ENCODE data around the gene WDR53.

Gene WDR53

GRCh38 chr3:196506687-196507086, 61.7 kb downstream of the WDR53 start:
- Histone ChIP-seq H3K27me3 (ENCODE audit: insufficient read depth, poor library complexity, severe bottlenecking) (no peaks in the 10 kb centered on the region), H3K27ac (replicated peaks) (no peak overlapping the region), H3K4me3 (replicated peaks; ENCODE audit: insufficient read depth, low read length) (no peak overlapping the region)
- TF ChIP-seq GABPA (IDR thresholded peaks at IDR 0.05; ENCODE audit: low read depth) = no peak
- TF ChIP-seq CTCF (IDR thresholded peaks at IDR 0.05; ENCODE audit: insufficient read depth, low read length) = no peak
- TF ChIP-seq REST (IDR thresholded peaks at IDR 0.05; ENCODE audit: insufficient replicate concordance, low read depth) = no peak
- no peak for TF ChIP-seq SPI1 (IDR thresholded peaks at IDR 0.05; ENCODE audit: borderline replicate concordance, low read depth)
- TF ChIP-seq POLR2AphosphoS5 (IDR thresholded peaks at IDR 0.05; ENCODE audit: low read depth) = no peak
- no peak for DNase-seq (ENCODE audit: low read depth in 1 of 2, low spot score in 1 of 2)

GRCh38 chr3:196504556-196504955, 63.8 kb downstream of the WDR53 start:
- no peak overlapping the region for H3K4me3 ChIP-seq (replicated peaks; ENCODE audit: insufficient read depth, low read length)
- no peak for TF ChIP-seq POLR2AphosphoS5 (IDR thresholded peaks at IDR 0.05; ENCODE audit: low read depth)
- no peak for TF ChIP-seq CTCF (IDR thresholded peaks at IDR 0.05; ENCODE audit: insufficient read depth, low read length)
- TF ChIP-seq GABPA (IDR thresholded peaks at IDR 0.05; ENCODE audit: low read depth) = no peak
- no peak for TF ChIP-seq REST (IDR thresholded peaks at IDR 0.05; ENCODE audit: insufficient replicate concordance, low read depth)
- no peak for TF ChIP-seq SPI1 (IDR thresholded peaks at IDR 0.05; ENCODE audit: borderline replicate concordance, low read depth)
- no peak overlapping the region for H3K27ac ChIP-seq (replicated peaks)
- no peaks in the 10 kb centered on the region for H3K27me3 ChIP-seq (ENCODE audit: insufficient read depth, poor library complexity, severe bottlenecking)
- DNase-seq (ENCODE audit: low read depth in 1 of 2, low spot score in 1 of 2) = no peak
